ENCODE results near the gene PPCS.
A peak's percentile ranks its signal among the peaks of the same experiment; 100 is the strongest.

The PPCS gene

DNA sequence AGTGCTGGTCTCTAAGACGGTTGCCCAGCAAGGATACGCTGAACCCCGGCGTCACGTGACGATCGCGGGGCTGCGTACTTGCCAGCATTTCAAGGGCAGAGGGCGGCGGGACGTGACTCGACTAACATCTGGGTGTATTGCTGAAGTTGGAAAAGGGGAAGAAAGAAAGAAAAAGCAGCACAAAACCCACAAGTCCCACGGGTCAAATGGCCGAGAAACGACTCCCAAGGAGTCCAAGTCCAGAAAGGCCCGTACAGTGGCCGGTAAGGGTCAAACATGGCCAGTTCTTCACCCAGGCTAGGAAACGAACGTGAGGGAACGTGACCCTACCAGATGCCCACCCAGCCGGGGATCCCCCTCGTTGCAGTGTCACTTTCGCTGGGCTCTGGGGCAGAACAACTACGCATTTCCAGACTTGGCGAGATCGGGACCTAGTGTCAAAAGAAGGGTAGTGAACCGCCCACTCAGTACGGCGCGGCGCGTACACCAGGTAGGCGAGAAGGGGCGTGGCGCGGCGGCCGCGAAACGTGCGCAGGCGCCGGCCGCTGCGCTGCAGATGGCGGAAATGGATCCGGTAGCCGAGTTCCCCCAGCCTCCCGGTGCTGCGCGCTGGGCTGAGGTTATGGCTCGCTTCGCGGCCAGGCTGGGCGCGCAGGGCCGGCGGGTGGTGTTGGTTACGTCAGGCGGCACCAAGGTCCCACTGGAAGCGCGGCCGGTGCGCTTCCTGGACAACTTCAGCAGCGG is at the start of gene PPCS, which contains the start of gene ZMYND12:
PPCS (plus strand) TSS at position 534 of the 744 bp plus-strand sequence; CDS start at position 557, 23 bp downstream.
ZMYND12 (minus strand) TSS at position 13 of the 744 bp plus-strand sequence. CDS start 25 bp downstream, outside the sequence.
- DNase-seq (ENCODE audit: low spot score), result peak; percentile 85

DNA sequence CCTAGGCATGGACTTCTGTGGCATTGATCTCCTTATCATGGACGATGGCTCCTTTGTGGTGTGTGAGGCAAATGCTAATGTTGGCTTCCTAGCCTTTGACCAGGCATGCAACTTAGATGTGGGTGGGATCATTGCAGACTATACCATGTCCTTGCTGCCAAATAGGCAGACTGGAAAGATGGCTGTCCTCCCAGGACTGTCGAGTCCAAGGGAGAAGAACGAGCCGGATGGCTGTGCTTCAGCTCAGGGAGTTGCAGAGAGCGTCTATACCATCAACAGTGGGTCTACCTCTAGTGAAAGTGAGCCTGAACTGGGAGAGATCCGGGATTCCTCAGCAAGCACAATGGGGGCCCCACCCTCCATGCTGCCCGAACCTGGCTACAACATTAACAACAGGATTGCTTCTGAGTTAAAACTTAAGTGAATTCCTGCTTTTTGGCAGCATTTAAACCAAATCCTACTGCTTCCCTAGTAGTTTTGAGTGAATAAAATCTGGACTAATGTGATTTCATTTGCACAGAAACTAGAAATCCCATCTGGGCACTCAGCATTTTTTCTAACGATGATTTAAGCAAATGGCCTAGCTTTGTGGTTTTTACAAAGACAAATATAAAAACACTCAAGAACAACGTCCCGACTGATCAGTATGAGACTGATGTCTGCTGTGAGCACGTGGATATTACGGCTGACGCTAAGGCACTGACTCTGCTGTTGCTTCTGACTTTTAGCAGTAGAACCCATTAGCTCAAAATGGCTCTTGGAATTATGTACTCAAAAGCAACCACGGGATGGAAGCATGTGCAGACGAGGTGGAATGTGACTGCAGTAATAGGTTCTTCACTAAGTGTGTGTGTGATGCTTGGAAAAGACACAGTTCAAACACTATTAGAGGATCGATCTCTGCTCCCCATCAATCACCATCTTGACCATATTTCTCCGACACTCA is 41.5 kb upstream of the PPCS start:
- no peak for DNase-seq (ENCODE audit: low spot score)

DNA sequence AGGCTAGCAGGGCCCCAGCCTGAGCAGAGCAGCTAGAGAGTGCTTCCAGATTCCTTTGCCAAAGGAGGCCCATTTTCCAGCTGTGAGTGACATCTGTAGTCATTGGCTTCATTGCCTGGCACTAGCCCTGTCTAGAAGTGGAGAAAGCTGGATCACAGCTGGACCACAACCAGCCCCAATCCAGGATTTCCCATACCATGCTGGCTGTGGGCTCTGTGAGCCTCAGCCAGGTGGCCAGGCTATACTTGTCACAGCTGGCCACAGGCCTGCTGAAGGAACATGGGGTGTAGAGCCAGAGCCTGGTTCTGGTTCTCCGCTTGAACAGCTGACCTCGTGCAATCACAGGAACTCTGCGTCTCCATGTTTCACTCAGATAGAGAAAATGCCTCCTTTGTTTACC is 39.2 kb upstream of the PPCS start:
- no peak for DNase-seq (ENCODE audit: low spot score)

DNA sequence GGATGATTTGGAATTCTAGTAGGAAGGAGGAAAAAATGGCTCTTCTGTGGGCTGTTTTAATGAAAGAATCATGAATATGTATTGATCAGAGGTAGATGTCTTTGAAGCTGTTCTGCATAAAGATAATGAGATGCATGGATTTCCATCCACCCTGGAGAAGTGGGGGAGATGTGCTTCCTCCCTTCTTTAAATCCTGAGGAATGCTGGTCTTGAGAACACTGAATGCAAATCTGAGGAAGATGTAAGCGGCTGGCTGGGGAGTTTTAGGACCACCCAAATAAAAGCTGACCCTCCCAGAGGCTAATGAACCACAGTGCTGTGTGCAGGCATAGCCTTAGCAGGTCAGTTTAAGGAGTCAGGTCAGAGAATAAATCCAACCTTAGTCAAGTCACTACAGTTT is 37.8 kb upstream of the PPCS start:
- DNase-seq (ENCODE audit: low spot score), result no peak

DNA sequence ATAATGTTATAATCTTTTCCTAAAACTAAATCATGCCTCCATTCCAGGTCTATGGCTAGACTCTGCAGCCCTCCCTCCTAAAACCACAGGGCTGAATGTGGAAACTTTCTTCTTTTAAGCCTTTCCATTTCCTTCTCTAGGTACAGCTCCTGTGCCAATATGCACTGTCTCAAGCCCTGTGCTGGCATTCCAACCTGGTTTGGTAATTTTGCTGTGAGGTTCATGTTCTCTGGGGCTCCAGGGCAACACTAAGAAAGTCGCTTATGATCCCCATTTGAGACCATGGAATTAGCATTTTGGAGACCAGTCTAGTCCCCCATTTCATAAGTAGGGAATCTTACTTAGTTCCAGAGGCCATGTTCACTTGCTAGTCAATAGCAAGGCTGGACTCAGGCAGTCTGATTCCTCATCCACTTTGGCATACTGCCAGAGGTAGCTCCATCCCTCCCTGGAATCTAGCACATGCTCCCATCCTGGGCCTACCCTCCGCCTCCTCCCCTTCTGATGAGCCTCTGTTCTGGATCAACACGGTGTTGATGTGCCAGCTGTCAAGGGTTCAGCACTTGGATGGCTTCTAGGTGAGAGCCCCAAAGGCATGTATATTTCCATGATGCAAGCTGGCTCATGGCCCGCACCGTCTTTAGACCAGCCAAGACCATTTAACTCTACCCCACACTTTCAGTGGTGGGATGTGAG is 37.1 kb upstream of the PPCS start:
- DNase-seq (ENCODE audit: low spot score), result no peak

DNA sequence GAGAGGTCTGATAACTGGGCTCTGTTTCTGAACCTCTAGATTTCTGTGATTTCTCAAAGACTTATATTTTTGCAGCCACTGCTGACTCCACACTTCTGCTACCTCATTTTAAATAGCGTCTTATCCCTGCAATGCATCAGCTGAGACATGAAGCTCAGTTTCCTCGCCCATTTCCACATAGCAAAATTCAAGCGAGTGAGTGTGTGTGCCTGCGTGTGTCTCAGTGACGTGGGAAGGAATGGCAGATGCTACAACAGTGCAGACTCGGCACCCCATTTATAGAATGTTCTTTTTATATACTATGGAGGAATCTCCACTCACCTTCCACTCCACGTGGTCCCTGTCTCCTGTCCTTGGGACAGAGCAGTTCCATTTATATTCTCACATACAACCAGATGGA is 36.2 kb upstream of the PPCS start:
- DNase-seq (ENCODE audit: low spot score), result no peak

DNA sequence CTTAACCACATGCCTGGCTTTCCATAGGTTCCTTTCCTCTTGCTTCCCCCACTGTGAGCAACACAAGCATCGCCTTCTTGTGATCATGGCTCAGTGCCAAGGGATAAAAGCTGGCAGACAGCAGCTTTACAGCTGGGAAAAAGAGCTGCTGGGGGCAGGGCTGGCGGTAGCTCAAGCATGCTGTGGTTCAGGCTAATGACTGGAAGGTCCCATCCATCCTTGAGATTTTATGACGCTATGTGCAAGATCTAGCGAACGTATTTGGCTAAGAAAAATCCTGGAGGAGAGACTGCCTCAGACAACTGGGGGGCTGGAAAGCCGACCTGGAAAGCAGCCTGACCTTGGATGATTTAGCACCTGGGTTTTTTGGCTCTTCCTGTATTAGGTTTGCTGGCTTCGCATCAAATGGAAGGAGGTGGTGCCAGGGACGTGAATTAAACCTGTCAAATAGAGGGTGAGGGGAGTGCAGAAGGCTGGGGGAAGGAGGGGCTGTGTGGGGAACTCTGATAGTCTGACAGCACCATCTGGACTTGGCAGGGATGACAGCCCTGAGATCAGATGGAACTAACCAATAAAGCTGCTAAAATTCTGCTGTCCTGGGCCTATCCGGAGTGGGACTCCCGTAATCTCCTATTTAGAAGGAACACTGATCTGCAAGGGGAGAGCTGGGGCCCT is 35.3 kb upstream of the PPCS start:
- no peak for DNase-seq (ENCODE audit: low spot score)

DNA sequence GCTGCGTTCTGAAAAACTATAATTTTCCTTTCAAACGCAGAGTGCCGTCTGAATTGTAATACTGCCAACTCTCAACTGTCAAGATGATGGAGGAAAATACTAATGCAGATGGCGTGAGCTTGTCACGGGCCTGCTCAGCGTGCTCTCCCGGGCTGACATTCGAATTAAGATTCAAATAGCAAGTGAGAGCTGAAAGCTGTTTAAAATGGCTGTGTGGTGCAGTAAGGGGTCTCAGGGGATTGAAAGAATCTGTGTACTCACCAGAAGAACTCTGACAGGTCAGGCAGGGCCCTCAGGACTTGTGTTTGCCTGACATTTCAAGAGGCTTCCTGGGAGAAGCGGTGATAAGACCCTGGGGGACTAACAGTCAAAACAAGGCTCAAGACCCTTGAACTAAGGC is 33.6 kb upstream of the PPCS start:
- DNase-seq (ENCODE audit: low spot score), result no peak

DNA sequence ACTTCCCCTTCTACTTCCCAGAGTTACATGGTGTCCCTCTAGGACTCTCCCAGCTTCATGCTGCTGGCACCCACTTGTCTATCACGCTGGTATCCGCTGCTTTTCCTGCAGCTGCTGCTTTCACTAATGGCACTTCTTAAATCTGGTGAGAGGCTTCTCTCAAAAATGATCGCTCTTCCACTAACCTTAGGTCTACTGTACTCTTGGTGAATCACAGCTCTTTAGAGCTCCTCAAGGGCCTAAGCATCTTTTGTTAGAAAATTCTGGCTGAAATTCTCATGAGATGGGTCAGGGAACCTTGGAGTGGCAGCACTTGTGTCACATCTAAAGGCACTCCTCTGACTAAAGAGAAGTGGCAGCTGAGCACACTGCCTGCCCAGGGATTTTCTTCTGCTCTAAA is 32.7 kb upstream of the PPCS start:
- no peak for DNase-seq (ENCODE audit: low spot score)

DNA sequence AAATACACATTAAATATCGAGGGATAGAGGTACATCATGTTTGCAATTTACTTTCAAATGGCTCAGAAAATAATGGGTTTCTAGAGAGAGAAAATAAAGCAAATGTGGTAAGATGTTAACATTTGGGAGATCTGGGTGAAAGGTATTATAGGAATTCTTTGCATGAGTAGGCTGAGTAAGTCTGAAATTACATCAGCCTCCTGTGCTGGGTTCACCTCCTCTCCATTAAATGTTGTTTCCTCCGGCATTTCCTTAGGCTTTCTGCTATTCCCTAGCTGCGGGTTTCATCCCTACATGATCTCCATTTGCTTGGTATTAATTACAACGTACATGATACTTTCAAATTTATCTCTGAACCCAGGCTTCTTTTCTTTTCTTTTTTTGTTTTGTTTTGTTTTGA is 32.1 kb upstream of the PPCS start:
- DNase-seq (ENCODE audit: low spot score), result no peak

DNA sequence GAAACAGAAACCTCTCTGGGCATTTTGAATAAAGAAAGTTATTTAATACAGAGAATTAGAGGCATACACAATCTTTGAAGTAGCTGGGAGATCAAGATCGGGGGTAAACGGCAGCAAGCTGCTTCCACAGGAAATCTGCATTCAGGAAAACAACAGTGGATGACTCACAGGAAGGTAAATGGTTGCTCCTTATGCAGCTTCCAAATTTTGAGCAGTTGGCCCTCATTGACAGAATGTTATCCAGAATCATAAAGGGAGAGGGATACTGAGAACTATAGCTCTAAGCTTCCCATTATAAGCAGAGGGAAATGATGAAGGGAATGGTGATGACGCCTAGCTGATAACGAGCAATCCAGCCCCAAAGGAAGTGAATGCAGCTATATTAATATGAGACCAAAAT is 29.1 kb upstream of the PPCS start:
- no peak for DNase-seq (ENCODE audit: low spot score)

DNA sequence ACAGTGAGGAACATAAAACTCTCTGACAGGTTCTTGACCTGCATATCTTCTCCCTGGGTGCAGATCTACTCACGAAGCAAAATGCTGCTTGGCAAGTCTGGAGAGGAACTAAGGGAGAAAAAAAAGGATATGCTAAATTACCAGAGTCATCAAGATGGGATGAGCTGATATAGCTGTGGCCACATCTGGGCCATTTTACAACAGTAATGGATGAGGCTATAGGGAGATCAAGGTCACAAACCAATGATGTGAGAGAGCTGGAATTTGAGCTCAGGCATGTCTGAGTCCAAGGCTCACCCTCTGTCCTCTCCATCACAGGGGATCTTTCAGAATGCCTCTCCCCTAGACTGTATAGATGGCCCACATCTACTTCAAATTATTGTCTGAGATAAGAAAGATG is 26.7 kb upstream of the PPCS start:
- DNase-seq (ENCODE audit: low spot score), result no peak

DNA sequence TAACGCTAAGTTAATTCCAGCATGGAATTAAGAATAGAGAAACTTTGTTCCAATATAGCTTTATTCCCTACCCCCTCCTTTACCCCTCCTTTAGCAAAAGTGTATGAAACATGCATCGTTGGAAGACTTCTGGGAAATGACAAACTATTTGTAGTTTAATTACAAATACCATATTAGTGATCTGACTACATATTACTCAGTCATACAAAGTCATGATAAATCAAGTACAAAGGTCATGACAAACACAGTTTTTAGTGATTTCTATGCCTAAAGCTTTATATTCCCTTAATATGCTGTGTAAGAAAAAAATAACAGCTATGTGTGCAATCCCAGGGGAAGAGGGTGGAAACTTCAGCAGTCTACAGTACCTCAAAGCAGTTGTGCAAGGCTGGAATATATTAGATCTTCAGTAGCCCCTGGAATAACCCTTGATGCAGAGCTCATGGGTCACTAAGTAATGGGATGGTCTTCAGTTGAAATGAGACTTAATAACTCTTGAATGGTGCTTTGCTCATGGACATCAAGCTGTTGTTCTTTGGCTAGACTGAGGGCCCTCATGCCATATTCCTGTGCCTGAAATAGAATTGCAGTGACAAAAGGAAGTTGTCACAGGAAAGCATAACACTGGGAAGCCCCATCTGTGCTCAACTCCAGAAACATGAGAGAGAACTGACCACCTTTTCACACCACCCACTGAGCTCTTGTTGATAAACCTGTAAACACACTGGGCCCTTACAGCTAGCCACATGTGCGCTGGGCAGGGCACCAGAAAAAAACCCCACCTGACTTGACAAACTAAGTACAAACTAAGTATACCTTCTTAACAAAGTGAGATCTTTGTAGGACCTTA is 25.8 kb upstream of the PPCS start:
- DNase-seq (ENCODE audit: low spot score), result no peak

DNA sequence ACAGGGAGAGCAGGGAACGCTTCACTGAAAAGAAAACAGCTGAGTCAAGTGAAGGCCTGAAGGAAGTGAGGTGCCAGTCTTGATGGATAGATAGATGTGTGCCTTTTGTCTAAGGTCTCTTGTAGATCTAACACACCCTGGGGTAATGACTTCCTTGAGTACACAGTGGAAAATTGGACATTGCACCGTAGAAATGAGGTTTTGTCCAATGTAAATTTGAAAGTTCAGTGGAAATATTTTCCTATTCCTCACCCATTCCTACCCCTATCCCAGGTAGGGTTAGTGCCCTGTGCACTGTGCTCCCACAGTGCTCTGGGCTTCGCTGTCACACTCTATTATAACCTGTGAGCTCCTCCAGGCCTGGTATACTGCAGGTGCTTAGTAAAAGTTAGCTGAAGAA is 24.8 kb upstream of the PPCS start:
- no peak for DNase-seq (ENCODE audit: low spot score)

DNA sequence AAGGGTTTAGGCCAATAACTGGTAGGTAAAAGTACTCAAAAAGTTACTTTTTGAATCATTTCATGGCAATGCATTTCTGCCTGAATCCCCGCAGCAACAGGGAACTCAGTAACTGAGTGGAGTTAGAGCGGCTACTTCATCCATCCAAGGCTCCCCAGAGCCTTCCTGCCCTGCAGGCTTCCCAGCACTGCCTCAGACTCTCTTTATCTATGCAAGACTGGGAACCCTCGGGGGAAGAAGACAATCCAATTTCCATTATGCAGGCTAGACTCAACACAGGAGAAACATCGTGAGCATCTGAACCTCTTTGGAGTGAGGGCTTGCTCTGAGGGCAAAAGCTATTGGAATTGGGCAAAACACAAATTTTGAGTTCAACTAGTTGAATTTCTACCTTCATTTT is 23.6 kb upstream of the PPCS start:
- no peak for DNase-seq (ENCODE audit: low spot score)

DNA sequence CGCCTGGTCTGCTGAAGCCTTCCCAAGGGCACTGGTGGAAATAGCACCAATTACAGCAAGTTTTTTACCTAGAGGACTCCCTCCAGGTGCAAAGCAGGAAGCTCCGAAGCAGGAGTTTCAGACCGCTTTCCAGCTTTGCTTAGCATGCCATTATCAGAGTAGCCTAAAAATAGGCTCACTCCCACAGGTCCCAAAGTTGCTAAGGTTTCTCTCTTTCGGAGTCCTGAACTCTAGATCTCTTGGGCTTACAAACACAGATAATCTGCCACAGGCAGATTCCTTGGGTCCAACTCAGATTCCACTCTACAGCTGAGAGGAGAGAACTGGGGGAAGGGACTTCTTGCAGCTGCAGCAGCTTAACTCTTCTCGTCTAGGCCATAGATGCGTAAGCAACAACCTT is 23.0 kb upstream of the PPCS start:
- no peak for DNase-seq (ENCODE audit: low spot score)

DNA sequence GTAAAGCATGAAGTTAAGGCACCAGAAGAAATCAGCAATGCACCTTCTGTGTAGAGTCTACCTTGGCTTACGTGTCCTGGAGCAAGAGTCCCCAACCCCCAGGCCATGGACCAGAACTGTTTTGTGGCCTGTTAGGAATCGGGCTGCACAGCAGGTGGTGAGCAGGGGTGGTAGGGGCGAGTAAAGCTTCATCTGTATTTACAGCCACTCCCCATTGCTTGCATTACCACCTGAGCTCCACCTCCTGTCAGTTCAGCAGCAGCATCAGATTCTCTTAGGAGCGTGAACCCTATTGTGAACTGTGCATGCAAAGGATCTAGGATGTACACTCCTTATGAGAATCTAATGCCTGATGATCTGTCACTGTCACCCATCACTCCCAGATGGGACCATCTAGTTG is 22.0 kb upstream of the PPCS start:
- DNase-seq (ENCODE audit: low spot score), result no peak

DNA sequence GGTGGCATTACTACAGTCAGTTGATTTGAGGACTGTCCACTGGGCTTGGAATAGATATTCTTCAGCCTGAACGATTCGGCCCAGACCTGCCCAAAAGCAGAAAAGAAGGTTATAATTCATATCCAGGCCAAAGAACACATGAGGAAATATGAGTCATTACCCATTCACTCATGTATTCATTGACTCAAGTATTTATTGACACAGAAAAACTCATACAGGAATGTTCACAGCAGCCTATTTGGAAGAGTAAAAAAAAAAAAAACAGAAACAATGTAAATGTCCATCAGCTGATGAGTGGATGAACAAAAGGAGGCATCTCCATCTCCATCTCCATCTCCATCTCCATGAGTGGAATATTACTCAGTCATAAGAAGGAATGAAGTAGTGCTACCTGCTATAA is 16.4 kb upstream of the PPCS start:
- DNase-seq (ENCODE audit: low spot score), result no peak

DNA sequence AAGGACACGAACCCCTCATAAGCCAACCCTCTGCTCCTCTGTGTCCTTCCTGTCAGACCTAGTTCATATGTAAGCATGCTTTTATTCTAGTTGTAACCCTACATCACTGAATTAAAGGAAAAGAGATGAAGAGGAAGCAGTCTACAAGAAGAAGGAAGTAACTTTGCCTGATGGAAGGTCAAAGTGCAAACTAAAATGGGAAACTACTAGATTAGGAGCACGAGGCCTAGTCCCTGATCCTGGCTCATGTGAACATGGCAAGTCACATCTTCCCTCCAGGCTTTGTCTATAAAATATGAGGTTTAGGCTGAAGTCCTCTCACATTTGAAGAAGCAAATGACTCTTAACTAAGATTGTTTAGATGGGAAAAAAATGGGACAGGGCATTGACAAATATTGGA is 13.7 kb upstream of the PPCS start:
- no peak for DNase-seq (ENCODE audit: low spot score)

DNA sequence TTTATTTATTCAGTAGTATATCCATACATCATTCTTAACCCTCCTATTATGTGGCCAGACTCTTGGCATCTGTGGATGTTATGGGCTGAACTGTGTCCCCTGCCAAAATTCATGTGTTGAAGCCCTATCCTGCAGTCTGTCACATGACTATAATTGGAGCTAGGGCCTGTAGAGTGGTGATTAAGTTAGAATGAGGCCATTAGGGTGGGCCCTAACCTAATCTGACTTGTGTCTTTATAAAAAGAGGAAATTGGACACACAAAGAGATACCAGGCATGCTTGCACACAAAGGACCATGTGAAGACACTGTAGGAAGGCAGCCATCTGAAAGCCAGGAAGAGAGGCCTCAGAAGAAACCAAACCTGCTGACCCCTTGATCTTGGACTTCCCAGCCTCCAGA is 7.1 kb upstream of the PPCS start:
- no peak for DNase-seq (ENCODE audit: low spot score)

DNA sequence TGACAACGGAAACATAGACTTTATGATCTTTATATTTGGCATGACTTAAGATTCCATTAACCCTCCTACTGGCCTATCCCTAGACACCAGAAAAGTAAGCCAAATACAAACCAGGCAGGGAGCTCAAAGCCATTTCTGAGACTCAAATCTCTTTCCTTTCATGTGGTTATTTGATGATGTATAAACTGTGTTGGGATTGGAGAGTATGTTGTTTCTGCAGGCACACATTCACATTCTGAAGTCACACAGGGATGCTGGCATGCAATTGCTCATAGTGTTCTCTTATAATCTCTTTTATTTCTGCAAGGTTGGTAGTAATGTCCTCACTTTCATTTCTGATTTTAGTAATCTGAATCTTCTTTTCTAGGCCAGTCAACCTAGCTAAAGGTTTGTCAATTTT is 6.3 kb upstream of the PPCS start:
- no peak for DNase-seq (ENCODE audit: low spot score)

All from CD4-positive, alpha-beta T cell treated with Interleukin-15 for 4 hours (primary cell).